Ammon's horn (tissue), 1 donor: Measurements from ENCODE around the gene PTGIR.
A peak's percentile ranks its signal among the peaks of the same experiment; 100 is the strongest.

Source experiments
- DNase-seq: peaks from one replicate; pipeline ENCODE4 v3.0.0-alpha.2; 2016; ENCODE audit warnings: low spot score

PTGIR gene

GRCh38 chr19:46624958-46625661 is at the start of gene PTGIR:
Gene PTGIR, minus strand, starts transcription at chr19:46625089. Its CDS starts 864 bp downstream, at chr19:46624225.
- no peak for DNase-seq

- DNase-seq = no peak
Measured at GRCh38 chr19:46670813-46671212, 45.9 kb upstream of the PTGIR start.

GRCh38 chr19:46668662-46669061 is 43.8 kb upstream of the PTGIR start:
- DNase-seq = no peak

- DNase-seq = no peak
Measured at GRCh38 chr19:46665072-46665471, 40.2 kb upstream of the PTGIR start.

GRCh38 chr19:46661735-46662592 is 37.1 kb upstream of the PTGIR start:
- DNase-seq = peak; percentile 98

GRCh38 chr19:46661020-46661731 is 36.3 kb upstream of the PTGIR start, which contains the start of gene DACT3:
Gene DACT3, minus strand, starts transcription at chr19:46661182. Its CDS starts 118 bp downstream, at chr19:46661064.
- peak; percentile 100 for DNase-seq

GRCh38 chr19:46660551-46661019 is 35.7 kb upstream of the PTGIR start:
- DNase-seq = no peak

- DNase-seq = peak; percentile 54
Measured at GRCh38 chr19:46660008-46660517, 35.2 kb upstream of the PTGIR start.

GRCh38 chr19:46659151-46660007 is 34.5 kb upstream of the PTGIR start:
- peak; percentile 71 for DNase-seq

GRCh38 chr19:46656541-46656940 is 31.7 kb upstream of the PTGIR start:
- no peak for DNase-seq

- DNase-seq = peak; percentile 95
Measured at GRCh38 chr19:46654621-46655152, 29.8 kb upstream of the PTGIR start.

GRCh38 chr19:46650445-46650844 is 25.6 kb upstream of the PTGIR start:
- DNase-seq = no peak

- no peak for DNase-seq
Measured at GRCh38 chr19:46648961-46649960, 24.4 kb upstream of the PTGIR start.

- no peak for DNase-seq
Measured at GRCh38 chr19:46648060-46648960, 23.4 kb upstream of the PTGIR start.

- DNase-seq = no peak
Measured at GRCh38 chr19:46646402-46646801, 21.5 kb upstream of the PTGIR start.

- no peak for DNase-seq
Measured at GRCh38 chr19:46644720-46645119, 19.8 kb upstream of the PTGIR start.

- no peak for DNase-seq
Measured at GRCh38 chr19:46640656-46641055, 15.8 kb upstream of the PTGIR start.

- DNase-seq = no peak
Measured at GRCh38 chr19:46639358-46640182, 14.7 kb upstream of the PTGIR start.
